ENCODE results near the gene CHMP6.
A peak's percentile ranks its signal among the peaks of the same experiment; 100 is the strongest.
"Not testable (repeated sequence)": the region's sequence is repeated elsewhere in the genome, so short reads cannot be mapped to it uniquely, and the experiment has no call there.

The CHMP6 gene

DNA sequence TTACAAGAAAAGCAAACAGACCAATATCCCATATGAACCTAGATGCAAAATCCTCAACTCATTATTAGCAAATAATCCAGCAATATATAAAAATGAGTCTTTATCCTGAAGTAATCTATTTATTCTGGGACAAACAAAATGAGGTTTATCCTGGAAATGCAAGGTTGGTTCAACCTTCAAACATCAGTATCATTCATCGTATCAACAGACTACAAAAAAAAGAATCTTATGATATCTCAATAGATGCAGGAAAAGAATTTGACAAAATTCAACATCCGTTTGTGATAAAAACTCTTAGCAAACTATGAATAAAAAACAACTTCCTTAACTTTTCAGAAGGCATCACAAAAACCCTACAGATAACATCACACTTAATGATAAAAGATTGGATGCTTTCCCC is 24.9 kb downstream of the CHMP6 start:
- Histone ChIP-seq H3K4me3 (ENCODE audit: low read depth, low read length) (no peak overlapping the region), H3K27me3 (replicated peaks) (no peaks in the 10 kb centered on the region), H3K36me3 (replicated peaks) (no peaks in the 10 kb centered on the region), H3K27ac (no peak overlapping the region)
- no peak for DNase-seq
- in situ Hi-C loops (cut with HindIII; ENCODE audit: low pct_ligation_motif_present, low sequenced_read_pairs) = loop anchor here (25.0 kb wide), 1 partner anchor 96 kb away; no protein-coding TSS in a partner anchor
- TF ChIP-seq, protein P1, sequence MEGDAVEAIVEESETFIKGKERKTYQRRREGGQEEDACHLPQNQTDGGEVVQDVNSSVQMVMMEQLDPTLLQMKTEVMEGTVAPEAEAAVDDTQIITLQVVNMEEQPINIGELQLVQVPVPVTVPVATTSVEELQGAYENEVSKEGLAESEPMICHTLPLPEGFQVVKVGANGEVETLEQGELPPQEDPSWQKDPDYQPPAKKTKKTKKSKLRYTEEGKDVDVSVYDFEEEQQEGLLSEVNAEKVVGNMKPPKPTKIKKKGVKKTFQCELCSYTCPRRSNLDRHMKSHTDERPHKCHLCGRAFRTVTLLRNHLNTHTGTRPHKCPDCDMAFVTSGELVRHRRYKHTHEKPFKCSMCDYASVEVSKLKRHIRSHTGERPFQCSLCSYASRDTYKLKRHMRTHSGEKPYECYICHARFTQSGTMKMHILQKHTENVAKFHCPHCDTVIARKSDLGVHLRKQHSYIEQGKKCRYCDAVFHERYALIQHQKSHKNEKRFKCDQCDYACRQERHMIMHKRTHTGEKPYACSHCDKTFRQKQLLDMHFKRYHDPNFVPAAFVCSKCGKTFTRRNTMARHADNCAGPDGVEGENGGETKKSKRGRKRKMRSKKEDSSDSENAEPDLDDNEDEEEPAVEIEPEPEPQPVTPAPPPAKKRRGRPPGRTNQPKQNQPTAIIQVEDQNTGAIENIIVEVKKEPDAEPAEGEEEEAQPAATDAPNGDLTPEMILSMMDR (IDR thresholded peaks at IDR 0.05; ENCODE audit: low read depth, low read length, missing control alignments) = no peak

DNA sequence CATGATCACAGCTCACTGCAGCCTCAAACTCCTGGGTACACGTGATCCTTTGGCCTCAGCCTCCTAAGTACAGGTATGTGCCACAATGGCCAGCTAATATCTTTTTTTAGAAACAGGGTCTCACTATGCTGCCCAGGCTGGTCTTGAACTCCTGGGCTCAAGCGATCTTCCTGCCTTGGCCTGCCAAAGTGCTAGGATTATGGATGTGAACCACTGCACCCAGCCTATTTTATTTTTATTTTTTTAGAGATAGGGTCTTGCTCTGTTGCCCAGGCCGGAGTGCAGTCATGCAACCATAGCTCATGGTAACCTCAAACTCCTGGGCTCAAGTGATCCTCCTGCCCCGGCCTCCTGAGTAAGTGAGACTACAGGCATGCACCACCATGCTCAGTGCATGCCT is 25.7 kb downstream of the CHMP6 start:
- not testable (repeated sequence) for H3K36me3 ChIP-seq (replicated peaks); DNase-seq; H3K27ac ChIP-seq; H3K4me3 ChIP-seq (ENCODE audit: low read depth, low read length); H3K27me3 ChIP-seq (replicated peaks)
- in situ Hi-C loops (cut with HindIII; ENCODE audit: low pct_ligation_motif_present, low sequenced_read_pairs) = loop anchor here (25.0 kb wide), 1 partner anchor 95 kb away; no protein-coding TSS in a partner anchor

DNA sequence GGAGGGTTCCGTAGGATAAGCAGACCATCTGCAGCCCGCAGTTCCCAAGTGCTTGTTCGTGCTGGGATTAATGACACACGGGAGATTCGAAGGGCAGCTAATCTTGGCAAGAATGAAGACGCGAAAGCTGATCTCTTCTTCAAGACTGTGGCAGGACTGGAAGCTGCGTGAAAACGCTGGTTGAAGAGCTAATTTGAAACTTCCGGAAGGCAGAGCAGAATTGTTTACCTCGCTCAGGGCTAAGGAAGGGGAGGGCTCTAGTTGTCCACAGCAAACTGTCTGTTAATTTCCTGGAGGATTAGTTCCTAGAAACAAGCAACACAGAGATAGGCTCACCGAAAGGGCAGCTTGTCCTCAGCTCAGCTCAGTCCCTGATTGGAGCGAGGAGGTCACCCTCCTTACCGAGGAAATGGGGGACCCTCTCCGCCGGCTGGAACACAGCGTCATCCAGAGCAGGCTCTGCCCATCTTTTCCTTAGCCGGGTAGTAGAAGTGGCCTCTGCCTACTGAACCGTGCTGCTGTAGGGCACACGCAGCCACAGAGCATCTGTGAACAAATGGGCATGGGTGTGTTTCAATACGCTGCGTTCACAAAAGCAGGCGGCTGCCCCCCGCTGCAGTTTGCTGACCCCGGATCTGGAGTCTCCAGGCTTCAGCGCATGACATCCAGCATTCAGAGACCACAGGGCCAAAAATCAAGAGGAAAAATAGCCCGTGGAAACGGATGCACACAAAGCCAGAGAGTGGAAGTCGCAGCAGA is 26.6 kb downstream of the CHMP6 start:
- Histone ChIP-seq H3K36me3 (replicated peaks) (no peaks in the 10 kb centered on the region), H3K27me3 (replicated peaks) (no peaks in the 10 kb centered on the region), H3K27ac (peak overlapping the region; percentile 10), H3K4me3 (ENCODE audit: low read depth, low read length) (peak overlapping the region; percentile 45)
- TF ChIP-seq, protein P1 (IDR thresholded peaks at IDR 0.05; ENCODE audit: low read depth, low read length, missing control alignments) = no peak
- no peak for DNase-seq
- in situ Hi-C loops (cut with HindIII; ENCODE audit: low pct_ligation_motif_present, low sequenced_read_pairs) = loop anchor here (25.0 kb wide), 1 partner anchor 94 kb away; no protein-coding TSS in a partner anchor

DNA sequence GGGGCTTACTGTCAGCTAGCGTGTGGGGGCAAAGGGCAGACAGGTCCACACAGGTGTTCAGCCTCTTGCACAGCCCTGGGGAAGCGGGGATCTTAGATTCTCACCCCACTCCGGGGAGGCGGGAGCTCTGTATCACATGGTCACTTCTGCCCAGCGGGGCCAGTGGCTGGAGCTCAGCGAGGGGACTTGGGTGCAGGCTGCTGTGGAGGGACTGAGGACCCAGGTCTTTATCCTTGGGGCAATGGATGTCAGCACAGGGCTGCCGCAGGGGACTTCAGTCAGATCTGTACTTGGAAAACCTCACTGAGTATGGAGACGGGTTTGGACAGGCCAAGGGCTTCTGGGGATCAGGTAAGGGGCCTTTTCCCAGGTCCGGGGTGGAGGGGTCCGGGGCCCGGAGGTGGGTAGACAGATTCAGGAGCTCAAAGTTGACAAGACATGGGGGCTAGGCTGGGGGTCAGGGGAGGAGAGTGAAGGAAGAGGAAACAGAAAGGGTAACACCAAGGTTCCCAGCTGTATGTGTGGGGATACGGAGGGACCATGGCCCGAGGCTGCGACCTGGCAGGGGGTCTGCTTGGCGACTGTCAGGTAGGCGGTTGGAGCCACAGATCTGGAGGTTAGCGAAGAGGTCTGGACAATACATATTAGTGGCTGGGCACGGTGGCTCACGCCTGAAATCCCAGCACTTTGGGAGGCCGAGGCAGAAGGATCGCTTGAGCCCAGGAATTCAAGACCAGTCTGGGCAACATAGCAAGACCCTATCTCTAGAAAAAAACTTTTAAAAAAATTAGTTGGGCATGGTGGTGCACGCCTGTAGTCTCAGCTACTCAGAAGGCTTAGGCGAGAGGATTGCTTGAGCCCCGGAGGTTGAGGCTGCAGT is 28.2 kb downstream of the CHMP6 start:
- no peaks in the 10 kb centered on the region for H3K36me3 ChIP-seq (replicated peaks)
- H3K27me3 ChIP-seq (replicated peaks) = no peaks in the 10 kb centered on the region
- H3K4me3 ChIP-seq (ENCODE audit: low read depth, low read length) = no peak overlapping the region
- TF ChIP-seq, protein P1 (IDR thresholded peaks at IDR 0.05; ENCODE audit: low read depth, low read length, missing control alignments) = no peak
- DNase-seq = no peak
- H3K27ac ChIP-seq = no peak overlapping the region
- in situ Hi-C loops (cut with HindIII; ENCODE audit: low pct_ligation_motif_present, low sequenced_read_pairs) = loop anchor here (25.0 kb wide), 1 partner anchor 92 kb away; no protein-coding TSS in a partner anchor

DNA sequence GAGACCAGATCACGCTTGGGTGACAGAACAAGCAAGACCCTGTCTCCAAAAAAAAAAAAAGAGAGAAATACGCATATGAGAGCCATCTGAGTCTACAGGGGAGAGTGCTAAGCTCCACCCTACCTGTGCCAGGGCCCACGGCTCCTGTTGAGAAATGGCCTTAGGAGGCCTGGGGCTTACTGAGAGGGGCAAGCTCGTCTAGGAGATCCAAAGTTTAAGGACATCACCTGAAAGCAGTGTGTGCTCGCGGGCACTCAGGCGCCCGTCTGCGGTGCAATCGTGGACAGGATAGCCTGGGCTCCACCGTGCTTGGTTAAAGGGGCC is 28.8 kb downstream of the CHMP6 start:
- Histone ChIP-seq H3K27ac (no peak overlapping the region), H3K36me3 (replicated peaks) (no peaks in the 10 kb centered on the region), H3K4me3 (ENCODE audit: low read depth, low read length) (no peak overlapping the region), H3K27me3 (replicated peaks) (no peaks in the 10 kb centered on the region)
- no peak for DNase-seq
- in situ Hi-C loops (cut with HindIII; ENCODE audit: low pct_ligation_motif_present, low sequenced_read_pairs) = loop anchor here (25.0 kb wide), 1 partner anchor 92 kb away; no protein-coding TSS in a partner anchor
- TF ChIP-seq, protein P1 (IDR thresholded peaks at IDR 0.05; ENCODE audit: low read depth, low read length, missing control alignments) = no peak
